HCT116 (cell line): ENCODE data around the gene CTIF. TPM values are rescaled to one million over a fixed set of nuclear protein-coding genes. Genes with fewer than 3 reads are reported as not detected.
A peak's percentile ranks its signal among the peaks of the same experiment; 100 is the strongest.

Source experiments
- ATAC-seq: fragments of 200-7000 bp; cut with Tn5 transposase; 2 replicates; pipeline ENCODE4 v1.9.1; 2020; ENCODE audit warnings: mild to moderate bottlenecking, moderate library complexity
- BruUV-seq: library from RNA; stranded (reverse); fragments of 400-500 nt; replicated peaks from 2 replicates; lab custom pipeline; 2021; lab: Mats Ljungman, UMichigan
- CTCF ChIA-PET: fragments of 300-600 bp; sonication (Branson Sonifier 250); formaldehyde crosslinking; loops from one replicate; lab custom pipeline; 2021; ENCODE audit warnings: antibody characterized with exemption; lab: Charles Lee
- POLR2A ChIA-PET: fragments of 300-600, 350-600 bp; sonication (Branson Sonifier 250); formaldehyde crosslinking; loops from one replicate; lab custom pipeline; 2021; ENCODE audit warnings: antibody characterized with exemption; lab: Charles Lee
- RAD21 ChIA-PET, 2 experiments: fragments of 300-600 bp; sonication (Branson Sonifier 250); formaldehyde crosslinking; loops; one replicate each; lab custom pipeline; 2023; ENCODE audit warnings: low total read pairs in 2 of 2; ENCODE audit not compliant: uncharacterized antibody in 2 of 2, unreplicated experiment in 2 of 2, low non-redundant PET in 1 of 2; lab: Charles Lee
- DNase-seq: peaks from one replicate; pipeline ENCODE4 v3.0.0-alpha.2; 2010; ENCODE audit warnings: low read depth, low spot score
- H2AFZ ChIP-seq: fragments of 200-600 bp; shearing (Covaris generic), sonication (generic); 2 replicates; pipeline ENCODE4 v1.6.1; 2017; ENCODE audit warnings: low read depth, mixed run types, mixed read lengths, antibody characterized with exemption, low read length; ENCODE audit not compliant: poor library complexity, severe bottlenecking
- H3K27ac ChIP-seq: 2 replicates; pipeline ENCODE4 v1.5.1; 2012; ENCODE audit warnings: low read depth, low read length
- H3K27me3 ChIP-seq: fragments of 200-600 bp; sonication (generic); 2 replicates; pipeline ENCODE4 v1.6.1; 2016; ENCODE audit warnings: mixed run types, low read length, mixed read lengths; ENCODE audit not compliant: insufficient read depth
- H3K36me3 ChIP-seq, 2 experiments: fragments of 200-500 bp in 1 of 2; fragments of 200-600 bp in 1 of 2; sonication (Bioruptor generic) in 1 of 2; sonication (generic) in 1 of 2; 2 replicates each; pipeline versions ENCODE4 v1.5.1 to v1.6.1; 2014 to 2016; ENCODE audit warnings: low read length in 2 of 2, inconsistent platforms in 1 of 2, mixed read lengths in 1 of 2, mixed run types in 1 of 2; ENCODE audit not compliant: insufficient read depth in 2 of 2, control insufficient read depth in 1 of 2
- H3K4me1 ChIP-seq, 2 experiments: fragments of 200-600 bp in 1 of 2; sonication (generic) in 1 of 2; 2 replicates each; pipeline versions ENCODE4 v1.5.1 to v1.6.1; 2012 to 2017; ENCODE audit warnings: low read length in 2 of 2, inconsistent platforms in 1 of 2, mild to moderate bottlenecking in 1 of 2, mixed read lengths in 1 of 2, mixed run types in 1 of 2, moderate library complexity in 1 of 2; ENCODE audit not compliant: insufficient read depth in 2 of 2, control insufficient read depth in 1 of 2
- H3K4me2 ChIP-seq: fragments of 200-600 bp; sonication (generic); 2 replicates; pipeline ENCODE4 v1.6.1; 2017; ENCODE audit warnings: mixed run types, low read length, mixed read lengths
- H3K4me3 ChIP-seq, 2 experiments: fragments of 200-600 bp in 1 of 2; sonication (generic) in 1 of 2; replicated peaks in 1 of 2; 2 replicates each; pipeline ENCODE4 v1.5.1; 2011 to 2016; ENCODE audit warnings: low read length in 2 of 2, control low read depth in 1 of 2, low read depth in 1 of 2, mild to moderate bottlenecking in 1 of 2, mixed read lengths in 1 of 2, mixed run types in 1 of 2
- H3K79me2 ChIP-seq: fragments of 200-600 bp; sonication (generic); 2 replicates; pipeline ENCODE4 v1.6.1; 2017; ENCODE audit warnings: mild to moderate bottlenecking, mixed run types, low read length, moderate library complexity, mixed read lengths; ENCODE audit not compliant: insufficient read depth
- H3K9ac ChIP-seq: fragments of 200-600 bp; sonication (generic); 2 replicates; pipeline ENCODE4 v1.6.1; 2016; ENCODE audit warnings: low read length, mixed read lengths
- H3K9me2 ChIP-seq: fragments of 200-600 bp; sonication (generic), shearing (Covaris generic); 2 replicates; pipeline ENCODE4 v1.6.1; 2017; ENCODE audit warnings: mixed run types, mild to moderate bottlenecking, moderate library complexity; ENCODE audit not compliant: insufficient read depth
- H3K9me3 ChIP-seq, 2 experiments: fragments of 200-500 bp in 1 of 2; fragments of 200-600 bp in 1 of 2; sonication (Bioruptor generic) in 1 of 2; sonication (generic) in 1 of 2; 2 replicates each; pipeline ENCODE4 v1.6.1; 2014 to 2017; ENCODE audit warnings: low read length in 2 of 2, mixed read lengths in 2 of 2, inconsistent platforms in 1 of 2, low read depth in 1 of 2, mild to moderate bottlenecking in 1 of 2, mixed run types in 1 of 2, moderate library complexity in 1 of 2; ENCODE audit not compliant: control insufficient read depth in 1 of 2, insufficient read depth in 1 of 2
- H4K20me1 ChIP-seq: fragments of 200-600 bp; sonication (generic), shearing (Covaris generic); 2 replicates; pipeline ENCODE4 v1.6.1; 2017; ENCODE audit warnings: mixed run types, mild to moderate bottlenecking, moderate library complexity; ENCODE audit not compliant: insufficient read depth
- CBX3 ChIP-seq: IDR thresholded peaks from 2 replicates; pipeline ENCODE4 v1.6.1; 2012; ENCODE audit warnings: low read depth
- CEBPB ChIP-seq: IDR thresholded peaks from 2 replicates; pipeline ENCODE4 v1.6.1; 2012; ENCODE audit warnings: low read depth
- EZH2phosphoT487 ChIP-seq: fragments of 200-600 bp; IDR thresholded peaks from 2 replicates; pipeline ENCODE4 v1.6.1; 2018; ENCODE audit warnings: antibody characterized with exemption, borderline replicate concordance
- JUND ChIP-seq: IDR thresholded peaks from 2 replicates; pipeline ENCODE4 v1.6.1; 2012
- POLR2A ChIP-seq: IDR thresholded peaks from 2 replicates; pipeline ENCODE4 v1.7.0; 2011; ENCODE audit warnings: borderline replicate concordance; ENCODE audit not compliant: insufficient read depth, insufficient read length; ENCODE audit errors: extremely low read depth
- POLR2AphosphoS5 ChIP-seq: IDR thresholded peaks from 2 replicates; pipeline ENCODE4 v1.6.1; 2011; ENCODE audit warnings: mild to moderate bottlenecking, low read depth, low read length, moderate library complexity
- RAD21 ChIP-seq: IDR thresholded peaks from 2 replicates; pipeline ENCODE4 v1.6.1; 2012; ENCODE audit warnings: low read depth, mild to moderate bottlenecking
- SP1 ChIP-seq: IDR thresholded peaks from 2 replicates; pipeline ENCODE4 v1.6.1; 2012; ENCODE audit warnings: low read depth
- TCF7L2 ChIP-seq: IDR thresholded peaks from 2 replicates; pipeline ENCODE4 v1.7.0; 2011; ENCODE audit warnings: borderline replicate concordance, inconsistent platforms; ENCODE audit not compliant: insufficient read depth, insufficient read length; ENCODE audit errors: extremely low read depth
- YY1 ChIP-seq: IDR thresholded peaks from 2 replicates; pipeline ENCODE4 v1.6.1; 2011; ENCODE audit warnings: low read length, low read depth, moderate library complexity, mild to moderate bottlenecking; ENCODE audit not compliant: insufficient replicate concordance; ENCODE audit errors: extremely low read depth
- ZFX ChIP-seq: fragments of 450-650 bp; IDR thresholded peaks from 2 replicates; pipeline ENCODE4 v1.6.1; 2017
- intact Hi-C: fragments of 100-400 bp; cut with micrococcal nuclease; formaldehyde crosslinking; loops from 2 replicates; pipeline ENCODE4 v1.10.0; 2022
- total RNA-seq: library from RNA; stranded (reverse); gene quantifications from one replicate; pipeline ENCODE4 v1.2.1, GENCODE V29; 2021; ENCODE audit not compliant: unreplicated experiment
- TF ChIP-seq, protein P1 (sequence below): IDR thresholded peaks from 2 replicates; pipeline ENCODE4 v1.6.1; 2011; ENCODE audit warnings: mild to moderate bottlenecking, low read length, moderate library complexity; ENCODE audit not compliant: insufficient replicate concordance; ENCODE audit errors: extremely low read depth
- TF ChIP-seq, protein P2 (sequence below): IDR thresholded peaks from 2 replicates; pipeline ENCODE4 v1.6.1; 2012
- TF ChIP-seq, protein P3 (sequence below): IDR thresholded peaks from 2 replicates; pipeline ENCODE4 v1.6.1; 2012

The CTIF gene
- total RNA-seq, 1 experiment from 2014 or later = 19.7 TPM

DNA sequence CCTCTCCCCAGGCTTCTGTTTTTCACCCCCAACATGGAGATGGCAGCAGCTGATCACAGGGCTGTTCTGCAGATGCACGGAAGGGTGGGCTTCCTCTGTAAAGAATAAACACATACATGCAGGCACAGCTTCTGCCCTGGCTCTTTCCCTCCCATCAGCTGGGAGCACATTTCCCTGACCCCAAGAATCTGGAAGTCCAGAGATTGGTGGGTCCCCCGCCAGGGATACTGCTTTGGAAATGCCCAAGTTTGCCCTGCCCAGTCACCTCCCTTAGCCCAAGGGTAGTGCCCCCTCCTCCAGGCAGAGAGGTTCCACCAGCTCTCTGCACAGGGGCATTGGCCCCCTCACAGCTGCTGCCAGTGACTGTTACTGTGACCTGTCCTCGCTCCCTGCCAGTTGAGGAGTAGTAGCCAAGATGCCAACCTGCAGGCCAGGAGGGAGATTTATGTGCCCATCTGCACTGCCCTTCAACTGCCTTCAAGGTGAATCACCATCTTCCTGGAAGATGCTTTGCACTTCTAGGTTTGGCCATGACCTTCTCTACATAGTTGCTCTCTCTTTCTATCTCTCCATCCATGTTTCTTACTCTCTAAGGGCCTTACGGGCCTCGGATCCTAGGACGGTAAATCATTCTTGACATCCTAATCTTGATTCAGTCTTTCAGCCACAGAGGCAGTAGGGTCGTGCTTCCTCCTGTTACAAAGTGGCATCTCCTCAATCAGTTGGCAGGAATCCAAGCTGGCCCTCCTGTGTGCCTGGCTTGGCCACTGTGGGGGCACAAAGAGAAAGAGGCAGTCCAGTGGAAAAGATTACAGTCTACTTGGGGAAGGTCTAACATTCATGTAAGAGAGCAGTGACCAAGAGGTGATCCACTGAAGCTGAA lies 121.8 kb downstream of the CTIF start:
- Histone ChIP-seq H3K27ac (no peak overlapping the region), H3K4me1 (peaks cover 22 to 27% of the 10 kb centered on the region in 2 experiments), H2AFZ (no peak overlapping the region), H3K9me2 (no peaks in the 10 kb centered on the region), H3K4me3 (no peak overlapping the region), H4K20me1 (no peaks in the 10 kb centered on the region), H3K9me3 (no peaks in the 10 kb centered on the region), H3K9ac (no peak overlapping the region), H3K79me2 (no peaks in the 10 kb centered on the region), H3K36me3 (no peaks in the 10 kb centered on the region), H3K27me3 (no peaks in the 10 kb centered on the region), H3K4me2 (no peak overlapping the region)
- no TSS peak for BruUV-seq
- intact Hi-C loops = loop anchor here (5.0 to 10.0 kb wide), 3 partner anchors 126 to 638 kb away; partner anchors contain the start of gene CTIF
- DNase-seq (no peak), ATAC-seq (no peak)
- ChIA-PET RAD21 (no interaction called here), CTCF (no interaction called here), POLR2A (no interaction called here)
- TF ChIP-seq CBX3 (no peak), POLR2AphosphoS5 (no peak), CEBPB (no peak)

DNA sequence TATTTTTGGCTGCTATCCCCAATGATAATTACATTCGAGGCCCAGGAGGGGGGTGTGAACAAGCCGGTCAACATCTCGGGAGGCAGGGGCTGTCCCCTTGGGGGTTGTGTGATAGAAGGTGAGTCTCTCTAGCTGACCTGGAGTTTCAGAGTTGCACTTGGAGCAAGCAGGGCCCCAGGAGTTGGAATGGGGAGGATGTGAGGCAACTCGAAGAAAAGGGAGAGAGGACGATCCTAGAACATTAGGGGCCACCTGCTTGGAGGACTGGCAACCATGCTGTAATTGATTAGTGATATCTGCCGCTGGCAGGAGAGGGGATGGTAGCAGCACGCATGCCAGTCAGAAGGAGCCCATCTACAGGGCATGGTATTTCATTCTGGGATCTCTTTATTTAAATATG lies 122.6 kb downstream of the CTIF start:
- Histone ChIP-seq H3K9me2 (no peaks in the 10 kb centered on the region), H3K4me2 (peak overlapping the region; percentile 55; the same call in 1 of the 2 replicates), H3K36me3 (no peaks in the 10 kb centered on the region; a peak in 1 of 4 replicates), H3K79me2 (no peaks in the 10 kb centered on the region), H3K27me3 (no peaks in the 10 kb centered on the region), H3K9me3 (no peaks in the 10 kb centered on the region), H3K9ac (no peak overlapping the region), H3K27ac (no peak overlapping the region), H3K4me3 (no peak overlapping the region), H2AFZ (no peak overlapping the region), H4K20me1 (no peaks in the 10 kb centered on the region), H3K4me1 (peaks cover 22 to 27% of the 10 kb centered on the region in 2 experiments)
- RAD21 ChIA-PET = no interaction called here
- CTCF ChIA-PET = no interaction called here
- POLR2A ChIA-PET = no interaction called here
- intact Hi-C loops = loop anchor here (5.0 to 10.0 kb wide), 3 partner anchors 127 to 639 kb away; partner anchors contain the start of gene CTIF
- ATAC-seq (no peak), DNase-seq (no peak)
- TF ChIP-seq JUND (no peak), TCF7L2 (no peak), POLR2AphosphoS5 (no peak), SP1 (no peak), ZFX (no peak), POLR2A (no peak), RAD21 (no peak), YY1 (no peak), EZH2phosphoT487 (no peak)
- TF ChIP-seq, protein P1, sequence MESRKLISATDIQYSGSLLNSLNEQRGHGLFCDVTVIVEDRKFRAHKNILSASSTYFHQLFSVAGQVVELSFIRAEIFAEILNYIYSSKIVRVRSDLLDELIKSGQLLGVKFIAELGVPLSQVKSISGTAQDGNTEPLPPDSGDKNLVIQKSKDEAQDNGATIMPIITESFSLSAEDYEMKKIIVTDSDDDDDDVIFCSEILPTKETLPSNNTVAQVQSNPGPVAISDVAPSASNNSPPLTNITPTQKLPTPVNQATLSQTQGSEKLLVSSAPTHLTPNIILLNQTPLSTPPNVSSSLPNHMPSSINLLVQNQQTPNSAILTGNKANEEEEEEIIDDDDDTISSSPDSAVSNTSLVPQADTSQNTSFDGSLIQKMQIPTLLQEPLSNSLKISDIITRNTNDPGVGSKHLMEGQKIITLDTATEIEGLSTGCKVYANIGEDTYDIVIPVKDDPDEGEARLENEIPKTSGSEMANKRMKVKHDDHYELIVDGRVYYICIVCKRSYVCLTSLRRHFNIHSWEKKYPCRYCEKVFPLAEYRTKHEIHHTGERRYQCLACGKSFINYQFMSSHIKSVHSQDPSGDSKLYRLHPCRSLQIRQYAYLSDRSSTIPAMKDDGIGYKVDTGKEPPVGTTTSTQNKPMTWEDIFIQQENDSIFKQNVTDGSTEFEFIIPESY = no peak
- TF ChIP-seq, protein P2, sequence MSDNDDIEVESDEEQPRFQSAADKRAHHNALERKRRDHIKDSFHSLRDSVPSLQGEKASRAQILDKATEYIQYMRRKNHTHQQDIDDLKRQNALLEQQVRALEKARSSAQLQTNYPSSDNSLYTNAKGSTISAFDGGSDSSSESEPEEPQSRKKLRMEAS = no peak
- TF ChIP-seq, protein P3, sequence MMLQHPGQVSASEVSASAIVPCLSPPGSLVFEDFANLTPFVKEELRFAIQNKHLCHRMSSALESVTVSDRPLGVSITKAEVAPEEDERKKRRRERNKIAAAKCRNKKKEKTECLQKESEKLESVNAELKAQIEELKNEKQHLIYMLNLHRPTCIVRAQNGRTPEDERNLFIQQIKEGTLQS = no peak
- no TSS peak for BruUV-seq
